HCT116 (cell line): ENCODE results near the gene NFIB. TPM values are rescaled to one million over a fixed set of nuclear protein-coding genes. Genes with fewer than 3 reads are reported as not detected.

ENCODE experiments used
- ATAC-seq: fragments of 200-7000 bp; cut with Tn5 transposase; 2 replicates; pipeline ENCODE4 v1.9.1; 2020; ENCODE audit warnings: mild to moderate bottlenecking, moderate library complexity
- BruUV-seq: library from RNA; stranded (reverse); fragments of 400-500 nt; replicated peaks from 2 replicates; lab custom pipeline; 2021; lab: Mats Ljungman, UMichigan
- CTCF ChIA-PET: fragments of 300-600 bp; sonication (Branson Sonifier 250); formaldehyde crosslinking; loops from one replicate; lab custom pipeline; 2021; ENCODE audit warnings: antibody characterized with exemption; lab: Charles Lee
- POLR2A ChIA-PET: fragments of 300-600, 350-600 bp; sonication (Branson Sonifier 250); formaldehyde crosslinking; loops from one replicate; lab custom pipeline; 2021; ENCODE audit warnings: antibody characterized with exemption; lab: Charles Lee
- RAD21 ChIA-PET, 2 experiments: fragments of 300-600 bp; sonication (Branson Sonifier 250); formaldehyde crosslinking; loops; one replicate each; lab custom pipeline; 2023; ENCODE audit warnings: low total read pairs in 2 of 2; ENCODE audit not compliant: uncharacterized antibody in 2 of 2, unreplicated experiment in 2 of 2, low non-redundant PET in 1 of 2; lab: Charles Lee
- DNase-seq: peaks from one replicate; pipeline ENCODE4 v3.0.0-alpha.2; 2010; ENCODE audit warnings: low read depth, low spot score
- H2AFZ ChIP-seq: fragments of 200-600 bp; shearing (Covaris generic), sonication (generic); 2 replicates; pipeline ENCODE4 v1.6.1; 2017; ENCODE audit warnings: low read depth, mixed run types, mixed read lengths, antibody characterized with exemption, low read length; ENCODE audit not compliant: poor library complexity, severe bottlenecking
- H3K27ac ChIP-seq: 2 replicates; pipeline ENCODE4 v1.5.1; 2012; ENCODE audit warnings: low read depth, low read length
- H3K27me3 ChIP-seq: fragments of 200-600 bp; sonication (generic); 2 replicates; pipeline ENCODE4 v1.6.1; 2016; ENCODE audit warnings: mixed run types, low read length, mixed read lengths; ENCODE audit not compliant: insufficient read depth
- H3K36me3 ChIP-seq, 2 experiments: fragments of 200-500 bp in 1 of 2; fragments of 200-600 bp in 1 of 2; sonication (Bioruptor generic) in 1 of 2; sonication (generic) in 1 of 2; 2 replicates each; pipeline versions ENCODE4 v1.5.1 to v1.6.1; 2014 to 2016; ENCODE audit warnings: low read length in 2 of 2, inconsistent platforms in 1 of 2, mixed read lengths in 1 of 2, mixed run types in 1 of 2; ENCODE audit not compliant: insufficient read depth in 2 of 2, control insufficient read depth in 1 of 2
- H3K4me1 ChIP-seq, 2 experiments: fragments of 200-600 bp in 1 of 2; sonication (generic) in 1 of 2; 2 replicates each; pipeline versions ENCODE4 v1.5.1 to v1.6.1; 2012 to 2017; ENCODE audit warnings: low read length in 2 of 2, inconsistent platforms in 1 of 2, mild to moderate bottlenecking in 1 of 2, mixed read lengths in 1 of 2, mixed run types in 1 of 2, moderate library complexity in 1 of 2; ENCODE audit not compliant: insufficient read depth in 2 of 2, control insufficient read depth in 1 of 2
- H3K4me2 ChIP-seq: fragments of 200-600 bp; sonication (generic); 2 replicates; pipeline ENCODE4 v1.6.1; 2017; ENCODE audit warnings: mixed run types, low read length, mixed read lengths
- H3K4me3 ChIP-seq, 2 experiments: fragments of 200-600 bp in 1 of 2; sonication (generic) in 1 of 2; replicated peaks in 1 of 2; 2 replicates each; pipeline ENCODE4 v1.5.1; 2011 to 2016; ENCODE audit warnings: low read length in 2 of 2, control low read depth in 1 of 2, low read depth in 1 of 2, mild to moderate bottlenecking in 1 of 2, mixed read lengths in 1 of 2, mixed run types in 1 of 2
- H3K79me2 ChIP-seq: fragments of 200-600 bp; sonication (generic); 2 replicates; pipeline ENCODE4 v1.6.1; 2017; ENCODE audit warnings: mild to moderate bottlenecking, mixed run types, low read length, moderate library complexity, mixed read lengths; ENCODE audit not compliant: insufficient read depth
- H3K9ac ChIP-seq: fragments of 200-600 bp; sonication (generic); 2 replicates; pipeline ENCODE4 v1.6.1; 2016; ENCODE audit warnings: low read length, mixed read lengths
- H3K9me2 ChIP-seq: fragments of 200-600 bp; sonication (generic), shearing (Covaris generic); 2 replicates; pipeline ENCODE4 v1.6.1; 2017; ENCODE audit warnings: mixed run types, mild to moderate bottlenecking, moderate library complexity; ENCODE audit not compliant: insufficient read depth
- H3K9me3 ChIP-seq, 2 experiments: fragments of 200-500 bp in 1 of 2; fragments of 200-600 bp in 1 of 2; sonication (Bioruptor generic) in 1 of 2; sonication (generic) in 1 of 2; 2 replicates each; pipeline ENCODE4 v1.6.1; 2014 to 2017; ENCODE audit warnings: low read length in 2 of 2, mixed read lengths in 2 of 2, inconsistent platforms in 1 of 2, low read depth in 1 of 2, mild to moderate bottlenecking in 1 of 2, mixed run types in 1 of 2, moderate library complexity in 1 of 2; ENCODE audit not compliant: control insufficient read depth in 1 of 2, insufficient read depth in 1 of 2
- H4K20me1 ChIP-seq: fragments of 200-600 bp; sonication (generic), shearing (Covaris generic); 2 replicates; pipeline ENCODE4 v1.6.1; 2017; ENCODE audit warnings: mixed run types, mild to moderate bottlenecking, moderate library complexity; ENCODE audit not compliant: insufficient read depth
- EGR1 ChIP-seq: IDR thresholded peaks from 2 replicates; pipeline ENCODE4 v1.6.1; 2012; ENCODE audit warnings: low read depth
- EZH2 ChIP-seq: fragments of 200-600 bp; sonication (generic); IDR thresholded peaks from 2 replicates; pipeline ENCODE4 v1.6.1; 2017; ENCODE audit warnings: antibody characterized with exemption, mixed run types
- JUND ChIP-seq: IDR thresholded peaks from 2 replicates; pipeline ENCODE4 v1.6.1; 2012
- POLR2AphosphoS5 ChIP-seq: IDR thresholded peaks from 2 replicates; pipeline ENCODE4 v1.6.1; 2011; ENCODE audit warnings: mild to moderate bottlenecking, low read depth, low read length, moderate library complexity
- RAD21 ChIP-seq: IDR thresholded peaks from 2 replicates; pipeline ENCODE4 v1.6.1; 2012; ENCODE audit warnings: low read depth, mild to moderate bottlenecking
- SIN3A ChIP-seq: IDR thresholded peaks from 2 replicates; pipeline ENCODE4 v1.6.1; 2012; ENCODE audit warnings: low read depth
- intact Hi-C: fragments of 100-400 bp; cut with micrococcal nuclease; formaldehyde crosslinking; loops from 2 replicates; pipeline ENCODE4 v1.10.0; 2022
- total RNA-seq: library from RNA; stranded (reverse); gene quantifications from one replicate; pipeline ENCODE4 v1.2.1, GENCODE V29; 2021; ENCODE audit not compliant: unreplicated experiment
- TF ChIP-seq, protein P1 (sequence below): IDR thresholded peaks from 2 replicates; pipeline ENCODE4 v1.6.1; 2012
- TF ChIP-seq, protein P2 (sequence below): IDR thresholded peaks from 2 replicates; pipeline ENCODE4 v1.6.1; 2012; ENCODE audit warnings: low read depth
- TF ChIP-seq, protein P3 (sequence below): IDR thresholded peaks from 2 replicates; pipeline ENCODE4 v1.6.1; 2011; ENCODE audit warnings: mild to moderate bottlenecking, low read length, moderate library complexity; ENCODE audit not compliant: insufficient replicate concordance; ENCODE audit errors: extremely low read depth

NFIB gene
- total RNA-seq, 1 experiment from 2014 or later: 6.6 TPM

DNA sequence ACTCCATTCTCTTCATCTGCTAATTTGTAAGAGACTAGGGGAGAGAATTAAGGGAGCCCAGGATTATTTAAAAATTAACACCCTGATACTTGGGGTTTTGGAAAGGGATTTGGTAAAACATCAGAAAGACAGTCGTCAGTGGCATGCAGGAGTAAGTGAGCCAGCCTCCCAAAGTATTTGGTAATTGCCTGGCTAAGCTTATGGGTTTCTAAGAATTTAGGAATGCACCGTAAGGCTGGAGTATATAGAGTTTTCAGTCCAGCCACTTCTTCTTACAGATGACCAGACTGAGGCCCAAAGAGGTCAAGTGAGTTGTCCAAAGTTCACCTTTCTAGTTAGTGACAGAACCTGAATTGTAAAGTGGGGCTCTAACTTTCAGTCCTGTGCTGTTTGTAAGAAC, 25.8 kb upstream of the NFIB start:
- ChIA-PET POLR2A (no interaction called here), RAD21 (no interaction called here), CTCF (no interaction called here)
- H2AFZ ChIP-seq: no peak overlapping the region
- H3K4me2 ChIP-seq: no peak overlapping the region
- intact Hi-C loops: no loop called here
- peaks cover 39% of the 10 kb centered on the region for H3K27me3 ChIP-seq
- no peaks in the 10 kb centered on the region for H3K4me1 ChIP-seq
- H4K20me1 ChIP-seq: no peaks in the 10 kb centered on the region
- H3K9me3 ChIP-seq: no peaks in the 10 kb centered on the region
- no peaks in the 10 kb centered on the region for H3K9me2 ChIP-seq
- TF ChIP-seq JUND (no peak), SIN3A (no peak)
- TF ChIP-seq, protein P1, sequence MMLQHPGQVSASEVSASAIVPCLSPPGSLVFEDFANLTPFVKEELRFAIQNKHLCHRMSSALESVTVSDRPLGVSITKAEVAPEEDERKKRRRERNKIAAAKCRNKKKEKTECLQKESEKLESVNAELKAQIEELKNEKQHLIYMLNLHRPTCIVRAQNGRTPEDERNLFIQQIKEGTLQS: no peak
- TF ChIP-seq, protein P2, sequence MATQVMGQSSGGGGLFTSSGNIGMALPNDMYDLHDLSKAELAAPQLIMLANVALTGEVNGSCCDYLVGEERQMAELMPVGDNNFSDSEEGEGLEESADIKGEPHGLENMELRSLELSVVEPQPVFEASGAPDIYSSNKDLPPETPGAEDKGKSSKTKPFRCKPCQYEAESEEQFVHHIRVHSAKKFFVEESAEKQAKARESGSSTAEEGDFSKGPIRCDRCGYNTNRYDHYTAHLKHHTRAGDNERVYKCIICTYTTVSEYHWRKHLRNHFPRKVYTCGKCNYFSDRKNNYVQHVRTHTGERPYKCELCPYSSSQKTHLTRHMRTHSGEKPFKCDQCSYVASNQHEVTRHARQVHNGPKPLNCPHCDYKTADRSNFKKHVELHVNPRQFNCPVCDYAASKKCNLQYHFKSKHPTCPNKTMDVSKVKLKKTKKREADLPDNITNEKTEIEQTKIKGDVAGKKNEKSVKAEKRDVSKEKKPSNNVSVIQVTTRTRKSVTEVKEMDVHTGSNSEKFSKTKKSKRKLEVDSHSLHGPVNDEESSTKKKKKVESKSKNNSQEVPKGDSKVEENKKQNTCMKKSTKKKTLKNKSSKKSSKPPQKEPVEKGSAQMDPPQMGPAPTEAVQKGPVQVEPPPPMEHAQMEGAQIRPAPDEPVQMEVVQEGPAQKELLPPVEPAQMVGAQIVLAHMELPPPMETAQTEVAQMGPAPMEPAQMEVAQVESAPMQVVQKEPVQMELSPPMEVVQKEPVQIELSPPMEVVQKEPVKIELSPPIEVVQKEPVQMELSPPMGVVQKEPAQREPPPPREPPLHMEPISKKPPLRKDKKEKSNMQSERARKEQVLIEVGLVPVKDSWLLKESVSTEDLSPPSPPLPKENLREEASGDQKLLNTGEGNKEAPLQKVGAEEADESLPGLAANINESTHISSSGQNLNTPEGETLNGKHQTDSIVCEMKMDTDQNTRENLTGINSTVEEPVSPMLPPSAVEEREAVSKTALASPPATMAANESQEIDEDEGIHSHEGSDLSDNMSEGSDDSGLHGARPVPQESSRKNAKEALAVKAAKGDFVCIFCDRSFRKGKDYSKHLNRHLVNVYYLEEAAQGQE: no peak
- H3K9ac ChIP-seq: no peak overlapping the region
- H3K79me2 ChIP-seq: no peaks in the 10 kb centered on the region
- ATAC-seq (no peak), DNase-seq (no peak)
- no peaks in the 10 kb centered on the region for H3K36me3 ChIP-seq
- no TSS peak for BruUV-seq
- no peak overlapping the region for H3K4me3 ChIP-seq
- H3K27ac ChIP-seq: no peak overlapping the region

DNA sequence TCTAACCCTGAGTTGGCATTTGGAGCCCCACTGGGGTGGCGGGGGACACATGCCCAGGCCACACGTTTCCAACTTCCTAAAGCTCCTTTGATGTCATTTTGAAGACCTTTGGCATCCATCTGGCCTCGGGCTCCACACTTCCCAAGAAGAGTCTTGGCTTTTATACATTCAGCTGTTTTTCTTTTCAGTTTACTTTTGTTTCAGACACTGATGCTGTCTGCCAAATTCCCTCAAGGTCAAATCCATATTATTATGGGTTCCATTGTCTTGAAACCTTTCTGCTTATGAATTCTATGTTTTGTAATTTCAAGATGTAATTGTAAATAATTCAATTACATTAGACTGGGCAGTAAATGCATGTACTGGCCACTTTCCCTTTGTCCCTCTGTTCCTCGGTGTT, 23.7 kb upstream of the NFIB start:
- BruUV-seq: no TSS peak
- Histone ChIP-seq H3K4me2 (no peak overlapping the region), H2AFZ (no peak overlapping the region), H3K4me1 (no peaks in the 10 kb centered on the region), H3K9me3 (no peaks in the 10 kb centered on the region), H3K9ac (no peak overlapping the region), H3K79me2 (no peaks in the 10 kb centered on the region), H3K9me2 (no peaks in the 10 kb centered on the region), H4K20me1 (no peaks in the 10 kb centered on the region), H3K27ac (no peak overlapping the region), H3K4me3 (no peak overlapping the region), H3K36me3 (no peaks in the 10 kb centered on the region), H3K27me3 (peaks cover 31% of the 10 kb centered on the region)
- ChIA-PET RAD21 (no interaction called here), POLR2A (no interaction called here), CTCF (no interaction called here)
- ATAC-seq: no peak
- intact Hi-C loops: no loop called here
- TF ChIP-seq EZH2 (no peak), POLR2AphosphoS5 (no peak), RAD21 (no peak), EGR1 (no peak)
- TF ChIP-seq, protein P3, sequence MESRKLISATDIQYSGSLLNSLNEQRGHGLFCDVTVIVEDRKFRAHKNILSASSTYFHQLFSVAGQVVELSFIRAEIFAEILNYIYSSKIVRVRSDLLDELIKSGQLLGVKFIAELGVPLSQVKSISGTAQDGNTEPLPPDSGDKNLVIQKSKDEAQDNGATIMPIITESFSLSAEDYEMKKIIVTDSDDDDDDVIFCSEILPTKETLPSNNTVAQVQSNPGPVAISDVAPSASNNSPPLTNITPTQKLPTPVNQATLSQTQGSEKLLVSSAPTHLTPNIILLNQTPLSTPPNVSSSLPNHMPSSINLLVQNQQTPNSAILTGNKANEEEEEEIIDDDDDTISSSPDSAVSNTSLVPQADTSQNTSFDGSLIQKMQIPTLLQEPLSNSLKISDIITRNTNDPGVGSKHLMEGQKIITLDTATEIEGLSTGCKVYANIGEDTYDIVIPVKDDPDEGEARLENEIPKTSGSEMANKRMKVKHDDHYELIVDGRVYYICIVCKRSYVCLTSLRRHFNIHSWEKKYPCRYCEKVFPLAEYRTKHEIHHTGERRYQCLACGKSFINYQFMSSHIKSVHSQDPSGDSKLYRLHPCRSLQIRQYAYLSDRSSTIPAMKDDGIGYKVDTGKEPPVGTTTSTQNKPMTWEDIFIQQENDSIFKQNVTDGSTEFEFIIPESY: no peak
- no peak for DNase-seq
